ENCODE measurements around the gene CXCR1. TPM values are rescaled to one million over a fixed set of nuclear protein-coding genes. Genes with fewer than 3 reads are reported as not detected.

Gene CXCR1
- total RNA-seq, 1 experiment from 2014 or later: not detected

DNA sequence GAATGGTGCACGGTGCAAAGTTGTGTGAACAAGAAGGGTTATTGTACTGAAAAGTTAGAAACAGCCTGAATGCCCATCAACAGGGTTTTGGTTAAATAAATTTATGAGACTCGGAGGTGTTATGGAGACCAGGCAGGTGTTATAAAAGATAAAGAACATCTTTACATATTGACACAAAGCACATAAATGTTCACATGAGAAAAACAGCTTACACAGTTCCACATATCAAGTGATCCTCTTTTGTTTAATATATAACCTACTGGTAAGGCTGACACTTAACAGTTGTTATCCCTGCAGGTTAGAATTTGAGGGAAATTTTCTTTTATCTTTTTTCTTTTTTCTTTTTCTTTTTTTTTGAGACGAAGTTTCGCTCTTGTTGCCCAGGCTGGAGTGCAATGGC, 30.2 kb upstream of the CXCR1 start:
- no peak for DNase-seq
- Histone ChIP-seq H3K79me2 (ENCODE audit: insufficient read depth, low read length) (no peaks in the 10 kb centered on the region), H2BK20ac (ENCODE audit: low read depth, low read length, poor library complexity, severe bottlenecking) (no peak overlapping the region), H4K8ac (replicated peaks; ENCODE audit: insufficient read length, low read depth, low read length) (no peak overlapping the region), H3K79me1 (ENCODE audit: insufficient read depth, low read depth, low read length, poor library complexity, severe bottlenecking) (no peaks in the 10 kb centered on the region), H4K20me1 (ENCODE audit: control insufficient read depth, insufficient read depth, insufficient read length) (no peaks in the 10 kb centered on the region), H3K9ac (ENCODE audit: extremely low read depth, insufficient read length, low read length) (no peak overlapping the region), H3K56ac (ENCODE audit: insufficient read length, low read depth, low read length) (no peak overlapping the region), H2BK5ac (ENCODE audit: insufficient read length, low read length) (no peak overlapping the region), H2AK5ac (ENCODE audit: insufficient read length, low read length) (no peak overlapping the region), H3K18ac (ENCODE audit: insufficient read length, low read depth, low read length) (no peak overlapping the region), H4K91ac (ENCODE audit: insufficient read length, low read depth, low read length) (no peak overlapping the region), H3K23ac (ENCODE audit: insufficient read length, low read depth, low read length) (no peak overlapping the region), H3K4ac (ENCODE audit: low read depth, low read length) (no peak overlapping the region), H3T11ph (ENCODE audit: low read length) (no peak overlapping the region), H2BK120ac (ENCODE audit: low read depth, low read length, poor library complexity, severe bottlenecking) (no peak overlapping the region), H3K4me2 (ENCODE audit: insufficient read depth, insufficient read length, low read length) (no peak overlapping the region), H2BK12ac (ENCODE audit: insufficient read length, low read depth, low read length) (no peak overlapping the region), H3K4me1 (ENCODE audit: insufficient read depth, low read length) (no peaks in the 10 kb centered on the region), H3K27ac (ENCODE audit: insufficient read length, low read depth, low read length) (no peak overlapping the region), H2AFZ (ENCODE audit: low read length) (no peak overlapping the region), H3K23me2 (ENCODE audit: insufficient read length, low read depth, low read length, poor library complexity, severe bottlenecking) (no peaks in the 10 kb centered on the region), H3K9me3 (ENCODE audit: control insufficient read depth, low read depth, low read length) (no peaks in the 10 kb centered on the region), H2BK15ac (ENCODE audit: low read depth, low read length) (no peak overlapping the region), H3K14ac (ENCODE audit: insufficient read depth, low read length) (no peak overlapping the region), H3K27me3 (ENCODE audit: insufficient read depth, low read length) (0 out of 2 replicates have a peak, but pooled peaks cover 2% of the 10 kb centered on the region), H4K5ac (ENCODE audit: insufficient read length, low read depth, low read length) (no peak overlapping the region)
- peaks cover 6 to 8% of the 10 kb centered on the region in 2 experiments for H3K4me1 Mint-ChIP-seq
- H3K4me3 Mint-ChIP-seq: no peak overlapping the region
- TF ChIP-seq, protein P1, sequence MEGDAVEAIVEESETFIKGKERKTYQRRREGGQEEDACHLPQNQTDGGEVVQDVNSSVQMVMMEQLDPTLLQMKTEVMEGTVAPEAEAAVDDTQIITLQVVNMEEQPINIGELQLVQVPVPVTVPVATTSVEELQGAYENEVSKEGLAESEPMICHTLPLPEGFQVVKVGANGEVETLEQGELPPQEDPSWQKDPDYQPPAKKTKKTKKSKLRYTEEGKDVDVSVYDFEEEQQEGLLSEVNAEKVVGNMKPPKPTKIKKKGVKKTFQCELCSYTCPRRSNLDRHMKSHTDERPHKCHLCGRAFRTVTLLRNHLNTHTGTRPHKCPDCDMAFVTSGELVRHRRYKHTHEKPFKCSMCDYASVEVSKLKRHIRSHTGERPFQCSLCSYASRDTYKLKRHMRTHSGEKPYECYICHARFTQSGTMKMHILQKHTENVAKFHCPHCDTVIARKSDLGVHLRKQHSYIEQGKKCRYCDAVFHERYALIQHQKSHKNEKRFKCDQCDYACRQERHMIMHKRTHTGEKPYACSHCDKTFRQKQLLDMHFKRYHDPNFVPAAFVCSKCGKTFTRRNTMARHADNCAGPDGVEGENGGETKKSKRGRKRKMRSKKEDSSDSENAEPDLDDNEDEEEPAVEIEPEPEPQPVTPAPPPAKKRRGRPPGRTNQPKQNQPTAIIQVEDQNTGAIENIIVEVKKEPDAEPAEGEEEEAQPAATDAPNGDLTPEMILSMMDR (conservative IDR thresholded peaks at IDR 0.05): no peak
- H3K27ac Mint-ChIP-seq: no peak overlapping the region
- no peaks in the 10 kb centered on the region for H3K36me3 Mint-ChIP-seq (ENCODE audit: insufficient read depth in 1 of 3, low read depth in 3 of 3)
- H3K9me3 Mint-ChIP-seq: no peaks in the 10 kb centered on the region
- H3K27me3 Mint-ChIP-seq (ENCODE audit: low read depth): peaks cover 22% of the 10 kb centered on the region
- WGBS (ENCODE audit: extremely low coverage, insufficient read length, low lambda C conversion rate): no CpG with 5 or more reads among the region's 4 CpGs

Data from H9 (cell line).